Vagina (tissue), 2 donors: ENCODE measurements around the gene PTPRM.

Experiments
- POLR2A ChIP-seq, 2 donors: fragments of 450-650 bp; IDR thresholded peaks; one replicate each; pipeline ENCODE4 v1.6.1; 2017; ENCODE audit warnings: antibody characterized with exemption in 2 of 2, mild to moderate bottlenecking in 2 of 2, moderate library complexity in 2 of 2
- TF ChIP-seq, protein P1 (sequence below), 3 experiments: fragments of 450-650 bp in 2 of 3; fragments of 200-600 bp in 1 of 3; sonication (generic) in 1 of 3; IDR thresholded peaks; one replicate each; pipeline ENCODE4 v1.5.1; 2017 to 2019; ENCODE audit warnings: antibody characterized with exemption in 3 of 3, mild to moderate bottlenecking in 2 of 3, moderate library complexity in 2 of 3

GRCh38 chr18:7760967-7761948 is 194.1 kb downstream of the PTPRM start:
- no peak for TF ChIP-seq POLR2A (IDR thresholded peaks at IDR 0.05)
- TF ChIP-seq, protein P1, sequence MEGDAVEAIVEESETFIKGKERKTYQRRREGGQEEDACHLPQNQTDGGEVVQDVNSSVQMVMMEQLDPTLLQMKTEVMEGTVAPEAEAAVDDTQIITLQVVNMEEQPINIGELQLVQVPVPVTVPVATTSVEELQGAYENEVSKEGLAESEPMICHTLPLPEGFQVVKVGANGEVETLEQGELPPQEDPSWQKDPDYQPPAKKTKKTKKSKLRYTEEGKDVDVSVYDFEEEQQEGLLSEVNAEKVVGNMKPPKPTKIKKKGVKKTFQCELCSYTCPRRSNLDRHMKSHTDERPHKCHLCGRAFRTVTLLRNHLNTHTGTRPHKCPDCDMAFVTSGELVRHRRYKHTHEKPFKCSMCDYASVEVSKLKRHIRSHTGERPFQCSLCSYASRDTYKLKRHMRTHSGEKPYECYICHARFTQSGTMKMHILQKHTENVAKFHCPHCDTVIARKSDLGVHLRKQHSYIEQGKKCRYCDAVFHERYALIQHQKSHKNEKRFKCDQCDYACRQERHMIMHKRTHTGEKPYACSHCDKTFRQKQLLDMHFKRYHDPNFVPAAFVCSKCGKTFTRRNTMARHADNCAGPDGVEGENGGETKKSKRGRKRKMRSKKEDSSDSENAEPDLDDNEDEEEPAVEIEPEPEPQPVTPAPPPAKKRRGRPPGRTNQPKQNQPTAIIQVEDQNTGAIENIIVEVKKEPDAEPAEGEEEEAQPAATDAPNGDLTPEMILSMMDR (IDR thresholded peaks at IDR 0.05) = no peak
